ENCODE data around the gene STX8.
"Not testable (repeated sequence)": the region's sequence is repeated elsewhere in the genome, so short reads cannot be mapped to it uniquely, and the experiment has no call there.

Gene STX8

GRCh38 chr17:9401434-9401833 is 174.2 kb downstream of the STX8 start:
- DNase-seq (ENCODE audit: low read depth in 2 of 2), result no peak

GRCh38 chr17:9389111-9389527 is 186.5 kb downstream of the STX8 start:
- no peak for DNase-seq (ENCODE audit: low read depth in 2 of 2)

GRCh38 chr17:9386401-9386800 is 189.2 kb downstream of the STX8 start:
- DNase-seq (ENCODE audit: low read depth in 2 of 2), result no peak

GRCh38 chr17:9383826-9384225 is 191.8 kb downstream of the STX8 start:
- DNase-seq (ENCODE audit: low read depth in 2 of 2), result no peak

- DNase-seq (ENCODE audit: low read depth in 2 of 2), result no peak
Observed at GRCh38 chr17:9382626-9383025, 193.0 kb downstream of the STX8 start.

- DNase-seq (ENCODE audit: low read depth in 2 of 2), result no peak
Observed at GRCh38 chr17:9381068-9381467, 194.6 kb downstream of the STX8 start.

- DNase-seq (ENCODE audit: low read depth in 2 of 2), result no peak
Observed at GRCh38 chr17:9380361-9380760, 195.3 kb downstream of the STX8 start.

- not testable (repeated sequence) for DNase-seq (ENCODE audit: low read depth in 2 of 2)
Observed at GRCh38 chr17:9376177-9376576, 199.4 kb downstream of the STX8 start.

- DNase-seq (ENCODE audit: low read depth in 2 of 2), result no peak
Observed at GRCh38 chr17:9371019-9371418, 204.6 kb downstream of the STX8 start.

GRCh38 chr17:9370467-9370866 is 205.2 kb downstream of the STX8 start:
- DNase-seq (ENCODE audit: low read depth in 2 of 2), result no peak

GRCh38 chr17:9368631-9369030 is 207.0 kb downstream of the STX8 start:
- no peak for DNase-seq (ENCODE audit: low read depth in 2 of 2)

- no peak for DNase-seq (ENCODE audit: low read depth in 2 of 2)
Observed at GRCh38 chr17:9367156-9367555, 208.5 kb downstream of the STX8 start.

- DNase-seq (ENCODE audit: low read depth in 2 of 2), result no peak
Observed at GRCh38 chr17:9364837-9365430, 210.7 kb downstream of the STX8 start.

- no peak for DNase-seq (ENCODE audit: low read depth in 2 of 2)
Observed at GRCh38 chr17:9363440-9364350, 211.9 kb downstream of the STX8 start.

GRCh38 chr17:9361188-9361955 is 214.2 kb downstream of the STX8 start:
- no peak for DNase-seq (ENCODE audit: low read depth in 2 of 2)

GRCh38 chr17:9360677-9361081 is 214.9 kb downstream of the STX8 start:
- DNase-seq (ENCODE audit: low read depth in 2 of 2), result no peak

GRCh38 chr17:9356488-9356911 is 219.1 kb downstream of the STX8 start:
- DNase-seq (ENCODE audit: low read depth in 2 of 2), result no peak

GRCh38 chr17:9355846-9356245 is 219.8 kb downstream of the STX8 start:
- no peak for DNase-seq (ENCODE audit: low read depth in 2 of 2)

GRCh38 chr17:9355231-9355630 is 220.4 kb downstream of the STX8 start:
- not testable (repeated sequence) for DNase-seq (ENCODE audit: low read depth in 2 of 2)

GRCh38 chr17:9350080-9350479 is 225.5 kb downstream of the STX8 start:
- no peak for DNase-seq (ENCODE audit: low read depth in 2 of 2)

- no peak for DNase-seq (ENCODE audit: low read depth in 2 of 2)
Observed at GRCh38 chr17:9346296-9346926, 229.2 kb downstream of the STX8 start.

- DNase-seq (ENCODE audit: low read depth in 2 of 2), result no peak
Observed at GRCh38 chr17:9343516-9343915, 232.1 kb downstream of the STX8 start.

All from stimulated activated CD4-positive, alpha-beta T cell treated with anti-CD3 and anti-CD28 coated beads, Interleukin-1b, Interleukin-23, amount 100 ng/mL, for 1 hour (primary cell).